ENCODE measurements around the gene CERS4. TPM values are rescaled to one million over a fixed set of nuclear protein-coding genes. Genes with fewer than 3 reads are reported as not detected.
A peak's percentile ranks its signal among the peaks of the same experiment; 100 is the strongest.

Gene CERS4
- total and polyA plus RNA-seq, 2 experiments from 2014 or later, result 68.5 to 109 TPM

DNA sequence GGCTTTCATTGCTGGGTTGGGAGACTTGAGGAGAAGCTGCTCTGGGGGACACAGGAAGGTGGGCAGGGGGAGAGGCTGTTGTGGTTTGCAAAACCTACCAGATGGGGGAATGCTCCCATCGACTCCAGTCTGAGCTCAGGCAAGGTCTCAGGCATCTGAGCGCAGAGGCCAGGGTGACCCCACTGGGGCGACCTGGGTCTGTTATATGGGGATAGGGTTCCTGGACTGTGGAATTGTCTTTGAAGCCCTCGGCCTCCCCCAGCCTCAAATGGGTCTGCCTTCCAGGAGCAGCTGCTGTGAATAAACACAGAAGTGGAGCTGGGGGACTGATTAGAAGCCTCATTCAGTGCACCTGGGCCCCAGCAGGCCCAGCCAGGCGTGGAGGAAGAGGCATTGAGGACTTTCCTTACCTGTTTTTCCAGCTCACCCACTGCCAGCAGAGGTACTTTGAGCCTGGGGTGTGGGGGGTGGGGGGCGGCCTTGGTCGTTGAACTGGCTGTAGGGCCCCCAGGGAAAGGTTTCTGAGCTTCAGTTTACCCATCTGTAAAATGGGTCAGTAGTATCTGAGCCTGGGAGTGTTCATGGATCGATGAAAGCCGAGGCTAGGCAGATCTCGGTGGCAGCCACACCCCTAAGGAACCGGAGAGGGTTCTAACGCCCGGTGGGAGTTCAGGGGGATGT lies 1.4 kb downstream of the CERS4 start:
- Histone ChIP-seq H3K79me2 (replicated peaks; ENCODE audit: insufficient read depth) (peaks cover 58% of the 10 kb centered on the region), H2AFZ (no peak overlapping the region), H3K4me1 (ENCODE audit: insufficient read depth) (peaks cover 27% of the 10 kb centered on the region), H3K9me2 (ENCODE audit: insufficient read depth) (no peaks in the 10 kb centered on the region), H4K20me1 (replicated peaks; ENCODE audit: insufficient read depth) (peaks cover 18% of the 10 kb centered on the region), H3F3A (replicated peaks; ENCODE audit: low read depth) (peaks cover 6% of the 10 kb centered on the region; the same call in 1 of the 2 replicates), H3K36me3 (ENCODE audit: insufficient read depth) (no peaks in the 10 kb centered on the region), H3K4me3 (peak overlapping the region; percentile 99), H3K27ac (ENCODE audit: low read depth) (no peak overlapping the region), H3K27me3 (ENCODE audit: insufficient read depth) (no peaks in the 10 kb centered on the region), H3K4me2 (peak overlapping the region; percentile 99)
- TF ChIP-seq EZH2 (IDR thresholded peaks at IDR 0.05; ENCODE audit: low read depth, unreplicated experiment) (no peak), ZNF114 (CRISPR knock-in tag; IDR thresholded peaks at IDR 0.05) (no peak), STAT1 (IDR thresholded peaks at IDR 0.05; ENCODE audit: unreplicated experiment) (no peak), EZH2phosphoT487 (IDR thresholded peaks at IDR 0.05; ENCODE audit: unreplicated experiment) (no peak)
- TF ChIP-seq, protein P1, sequence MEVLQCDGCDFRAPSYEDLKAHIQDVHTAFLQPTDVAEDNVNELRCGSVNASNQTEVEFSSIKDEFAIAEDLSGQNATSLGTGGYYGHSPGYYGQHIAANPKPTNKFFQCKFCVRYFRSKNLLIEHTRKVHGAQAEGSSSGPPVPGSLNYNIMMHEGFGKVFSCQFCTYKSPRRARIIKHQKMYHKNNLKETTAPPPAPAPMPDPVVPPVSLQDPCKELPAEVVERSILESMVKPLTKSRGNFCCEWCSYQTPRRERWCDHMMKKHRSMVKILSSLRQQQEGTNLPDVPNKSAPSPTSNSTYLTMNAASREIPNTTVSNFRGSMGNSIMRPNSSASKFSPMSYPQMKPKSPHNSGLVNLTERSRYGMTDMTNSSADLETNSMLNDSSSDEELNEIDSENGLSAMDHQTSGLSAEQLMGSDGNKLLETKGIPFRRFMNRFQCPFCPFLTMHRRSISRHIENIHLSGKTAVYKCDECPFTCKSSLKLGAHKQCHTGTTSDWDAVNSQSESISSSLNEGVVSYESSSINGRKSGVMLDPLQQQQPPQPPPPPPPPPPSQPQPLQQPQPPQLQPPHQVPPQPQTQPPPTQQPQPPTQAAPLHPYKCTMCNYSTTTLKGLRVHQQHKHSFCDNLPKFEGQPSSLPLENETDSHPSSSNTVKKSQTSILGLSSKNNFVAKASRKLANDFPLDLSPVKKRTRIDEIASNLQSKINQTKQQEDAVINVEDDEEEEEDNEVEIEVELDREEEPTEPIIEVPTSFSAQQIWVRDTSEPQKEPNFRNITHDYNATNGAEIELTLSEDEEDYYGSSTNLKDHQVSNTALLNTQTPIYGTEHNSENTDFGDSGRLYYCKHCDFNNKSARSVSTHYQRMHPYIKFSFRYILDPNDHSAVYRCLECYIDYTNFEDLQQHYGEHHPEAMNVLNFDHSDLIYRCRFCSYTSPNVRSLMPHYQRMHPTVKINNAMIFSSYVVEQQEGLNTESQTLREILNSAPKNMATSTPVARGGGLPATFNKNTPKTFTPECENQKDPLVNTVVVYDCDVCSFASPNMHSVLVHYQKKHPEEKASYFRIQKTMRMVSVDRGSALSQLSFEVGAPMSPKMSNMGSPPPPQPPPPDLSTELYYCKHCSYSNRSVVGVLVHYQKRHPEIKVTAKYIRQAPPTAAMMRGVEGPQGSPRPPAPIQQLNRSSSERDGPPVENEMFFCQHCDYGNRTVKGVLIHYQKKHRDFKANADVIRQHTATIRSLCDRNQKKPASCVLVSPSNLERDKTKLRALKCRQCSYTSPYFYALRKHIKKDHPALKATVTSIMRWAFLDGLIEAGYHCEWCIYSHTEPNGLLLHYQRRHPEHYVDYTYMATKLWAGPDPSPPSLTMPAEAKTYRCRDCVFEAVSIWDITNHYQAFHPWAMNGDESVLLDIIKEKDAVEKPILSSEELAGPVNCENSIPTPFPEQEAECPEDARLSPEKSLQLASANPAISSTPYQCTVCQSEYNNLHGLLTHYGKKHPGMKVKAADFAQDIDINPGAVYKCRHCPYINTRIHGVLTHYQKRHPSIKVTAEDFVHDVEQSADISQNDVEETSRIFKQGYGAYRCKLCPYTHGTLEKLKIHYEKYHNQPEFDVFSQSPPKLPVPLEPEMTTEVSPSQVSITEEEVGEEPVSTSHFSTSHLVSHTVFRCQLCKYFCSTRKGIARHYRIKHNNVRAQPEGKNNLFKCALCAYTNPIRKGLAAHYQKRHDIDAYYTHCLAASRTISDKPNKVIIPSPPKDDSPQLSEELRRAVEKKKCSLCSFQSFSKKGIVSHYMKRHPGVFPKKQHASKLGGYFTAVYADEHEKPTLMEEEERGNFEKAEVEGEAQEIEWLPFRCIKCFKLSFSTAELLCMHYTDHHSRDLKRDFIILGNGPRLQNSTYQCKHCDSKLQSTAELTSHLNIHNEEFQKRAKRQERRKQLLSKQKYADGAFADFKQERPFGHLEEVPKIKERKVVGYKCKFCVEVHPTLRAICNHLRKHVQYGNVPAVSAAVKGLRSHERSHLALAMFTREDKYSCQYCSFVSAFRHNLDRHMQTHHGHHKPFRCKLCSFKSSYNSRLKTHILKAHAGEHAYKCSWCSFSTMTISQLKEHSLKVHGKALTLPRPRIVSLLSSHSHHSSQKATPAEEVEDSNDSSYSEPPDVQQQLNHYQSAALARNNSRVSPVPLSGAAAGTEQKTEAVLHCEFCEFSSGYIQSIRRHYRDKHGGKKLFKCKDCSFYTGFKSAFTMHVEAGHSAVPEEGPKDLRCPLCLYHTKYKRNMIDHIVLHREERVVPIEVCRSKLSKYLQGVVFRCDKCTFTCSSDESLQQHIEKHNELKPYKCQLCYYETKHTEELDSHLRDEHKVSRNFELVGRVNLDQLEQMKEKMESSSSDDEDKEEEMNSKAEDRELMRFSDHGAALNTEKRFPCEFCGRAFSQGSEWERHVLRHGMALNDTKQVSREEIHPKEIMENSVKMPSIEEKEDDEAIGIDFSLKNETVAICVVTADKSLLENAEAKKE (CRISPR knock-in tag; IDR thresholded peaks at IDR 0.05), result no peak
- TF ChIP-seq, protein P2, sequence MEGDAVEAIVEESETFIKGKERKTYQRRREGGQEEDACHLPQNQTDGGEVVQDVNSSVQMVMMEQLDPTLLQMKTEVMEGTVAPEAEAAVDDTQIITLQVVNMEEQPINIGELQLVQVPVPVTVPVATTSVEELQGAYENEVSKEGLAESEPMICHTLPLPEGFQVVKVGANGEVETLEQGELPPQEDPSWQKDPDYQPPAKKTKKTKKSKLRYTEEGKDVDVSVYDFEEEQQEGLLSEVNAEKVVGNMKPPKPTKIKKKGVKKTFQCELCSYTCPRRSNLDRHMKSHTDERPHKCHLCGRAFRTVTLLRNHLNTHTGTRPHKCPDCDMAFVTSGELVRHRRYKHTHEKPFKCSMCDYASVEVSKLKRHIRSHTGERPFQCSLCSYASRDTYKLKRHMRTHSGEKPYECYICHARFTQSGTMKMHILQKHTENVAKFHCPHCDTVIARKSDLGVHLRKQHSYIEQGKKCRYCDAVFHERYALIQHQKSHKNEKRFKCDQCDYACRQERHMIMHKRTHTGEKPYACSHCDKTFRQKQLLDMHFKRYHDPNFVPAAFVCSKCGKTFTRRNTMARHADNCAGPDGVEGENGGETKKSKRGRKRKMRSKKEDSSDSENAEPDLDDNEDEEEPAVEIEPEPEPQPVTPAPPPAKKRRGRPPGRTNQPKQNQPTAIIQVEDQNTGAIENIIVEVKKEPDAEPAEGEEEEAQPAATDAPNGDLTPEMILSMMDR (conservative IDR thresholded peaks at IDR 0.05; ENCODE audit: low read depth in 2 of 2), result no peak
- Mint-ChIP-seq H3K4me3 (peak overlapping the region; percentile 82), H3K36me3 (ENCODE audit: low read depth) (peaks cover 19% of the 10 kb centered on the region), H3K4me1 (peaks cover 43% of the 10 kb centered on the region), H3K9me3 (no peaks in the 10 kb centered on the region), H3K27me3 (ENCODE audit: insufficient read depth, low read depth, poor library complexity) (peaks cover 23% of the 10 kb centered on the region), H3K27ac (peak overlapping the region; percentile 14; the same call in 1 of the 2 replicates)
- no peak for ATAC-seq
- peak; percentile 38 for DNase-seq (ENCODE audit: low spot score)
